ACHN (cell line): ENCODE results near the gene HERC4.
"Not testable (repeated sequence)": the region's sequence is repeated elsewhere in the genome, so short reads cannot be mapped to it uniquely, and the experiment has no call there.

ENCODE experiments used
- DNase-seq: peaks from one replicate; pipeline ENCODE4 v3.0.0-alpha.2; 2015
- in situ Hi-C: cut with HindIII; loops from 2 replicates; pipeline ENCODE4 v1.10.0; 2017; ENCODE audit warnings: low sequenced_read_pairs, low pct_ligation_motif_present, low pct_unique_long_range_greater_than_20kb

HERC4 gene

GRCh38 chr10:68067508-68067907, 7.6 kb downstream of the HERC4 start:
- DNase-seq: no peak
- in situ Hi-C loops: loop anchor here (25.0 kb wide), 1 partner anchor 120 kb away; no protein-coding TSS in a partner anchor

GRCh38 chr10:68067029-68067428, 8.1 kb downstream of the HERC4 start:
- in situ Hi-C loops: loop anchor here (25.0 kb wide), 1 partner anchor 120 kb away; no protein-coding TSS in a partner anchor
- DNase-seq: no peak

GRCh38 chr10:68053553-68053952, 21.5 kb downstream of the HERC4 start:
- no peak for DNase-seq
- in situ Hi-C loops: loop anchor here (25.0 kb wide), 1 partner anchor 134 kb away; no protein-coding TSS in a partner anchor

GRCh38 chr10:68052463-68052862, 22.6 kb downstream of the HERC4 start:
- DNase-seq: no peak

GRCh38 chr10:68049289-68050078, 25.6 kb downstream of the HERC4 start:
- no peak for DNase-seq
- in situ Hi-C loops: loop anchor here (25.0 kb wide), 1 partner anchor 138 kb away; no protein-coding TSS in a partner anchor

More at GRCh38 chr10:68052463-68052862, 22.6 kb downstream of the HERC4 start:
- in situ Hi-C loops: loop anchor here (25.0 kb wide), 1 partner anchor 135 kb away; no protein-coding TSS in a partner anchor

- no peak for DNase-seq
- in situ Hi-C loops: no loop called here
Measured at GRCh38 chr10:68047554-68048327, 27.3 kb downstream of the HERC4 start.

- DNase-seq: no peak
- in situ Hi-C loops: no loop called here
Measured at GRCh38 chr10:68047122-68047521, 28.0 kb downstream of the HERC4 start.

GRCh38 chr10:68046642-68047041, 28.4 kb downstream of the HERC4 start:
- no peak for DNase-seq
- in situ Hi-C loops: no loop called here

- DNase-seq: no peak
- in situ Hi-C loops: no loop called here
Measured at GRCh38 chr10:68043030-68043429, 32.1 kb downstream of the HERC4 start.

- in situ Hi-C loops: no loop called here
- no peak for DNase-seq
Measured at GRCh38 chr10:68032113-68032512, 43.0 kb downstream of the HERC4 start.

GRCh38 chr10:68027429-68027828, 47.7 kb downstream of the HERC4 start:
- in situ Hi-C loops: no loop called here
- DNase-seq: no peak

- in situ Hi-C loops: no loop called here
- no peak for DNase-seq
Measured at GRCh38 chr10:68023292-68023691, 51.8 kb downstream of the HERC4 start.

- in situ Hi-C loops, DNase-seq: not testable (repeated sequence)
Measured at GRCh38 chr10:68022324-68022723, 52.8 kb downstream of the HERC4 start.

GRCh38 chr10:68016519-68016918, 58.6 kb downstream of the HERC4 start:
- DNase-seq, in situ Hi-C loops: not testable (repeated sequence)

GRCh38 chr10:68010426-68010940, 64.6 kb downstream of the HERC4 start:
- DNase-seq: no peak
- in situ Hi-C loops: no loop called here

GRCh38 chr10:68007356-68007755, 67.7 kb downstream of the HERC4 start:
- in situ Hi-C loops: no loop called here

GRCh38 chr10:68001539-68001938, 73.5 kb downstream of the HERC4 start:
- DNase-seq: no peak
- in situ Hi-C loops: no loop called here

More at GRCh38 chr10:68007356-68007755, 67.7 kb downstream of the HERC4 start:
- DNase-seq: no peak

GRCh38 chr10:68001000-68001399, 74.1 kb downstream of the HERC4 start:
- in situ Hi-C loops: no loop called here
- no peak for DNase-seq

GRCh38 chr10:67990093-67990492, 85.0 kb downstream of the HERC4 start:
- in situ Hi-C loops: no loop called here
- DNase-seq: no peak
